Loucy (cell line): ENCODE measurements around the gene CDKN1C.

Experiments used
- H2AFZ ChIP-seq: fragments of 200-600 bp; sonication (generic); 2 replicates; pipeline ENCODE4 v1.6.0; 2016; ENCODE audit warnings: antibody characterized with exemption, mild to moderate bottlenecking, low read length, moderate library complexity
- H3F3A ChIP-seq: fragments of 200-600 bp; 2 replicates; pipeline ENCODE4 v1.6.0; 2016; ENCODE audit warnings: antibody characterized with exemption, low read depth, mild to moderate bottlenecking
- H3K27me3 ChIP-seq: fragments of 200-600 bp; sonication (generic); 2 replicates; pipeline ENCODE4 v1.6.1; 2014; ENCODE audit warnings: low read length, mild to moderate bottlenecking; ENCODE audit not compliant: insufficient read depth, poor library complexity, severe bottlenecking
- H3K36me3 ChIP-seq: fragments of 200-600 bp; sonication (generic); 2 replicates; pipeline ENCODE4 v1.6.1; 2016; ENCODE audit warnings: low read length; ENCODE audit not compliant: insufficient read depth
- H3K4me1 ChIP-seq: fragments of 200-600 bp; sonication (generic); 2 replicates; pipeline ENCODE4 v1.5.1; 2014; ENCODE audit warnings: low read length, mild to moderate bottlenecking; ENCODE audit not compliant: insufficient read depth, poor library complexity, severe bottlenecking
- H3K4me2 ChIP-seq: fragments of 200-600 bp; sonication (generic); 2 replicates; pipeline ENCODE4 v1.6.0; 2014; ENCODE audit warnings: antibody characterized with exemption, low read length, low read depth, mild to moderate bottlenecking; ENCODE audit not compliant: poor library complexity, severe bottlenecking
- H3K4me3 ChIP-seq: fragments of 200-600 bp; sonication (generic); 2 replicates; pipeline ENCODE4 v1.5.1; 2014; ENCODE audit warnings: low read length, mild to moderate bottlenecking, mixed read lengths; ENCODE audit not compliant: poor library complexity, severe bottlenecking
- H3K79me2 ChIP-seq: fragments of 200-600 bp; sonication (generic); 2 replicates; pipeline ENCODE4 v1.6.1; 2014; ENCODE audit warnings: low read length; ENCODE audit not compliant: insufficient read depth
- H3K9ac ChIP-seq: fragments of 200-600 bp; sonication (generic); 2 replicates; pipeline ENCODE4 v1.6.0; 2014; ENCODE audit warnings: mild to moderate bottlenecking, low read depth, low read length, moderate library complexity; ENCODE audit not compliant: poor library complexity, severe bottlenecking
- H3K9me2 ChIP-seq: fragments of 200-600 bp; sonication (generic); replicated peaks from 2 replicates; pipeline ENCODE4 v1.6.1; 2016; ENCODE audit warnings: low read depth, low read length, mixed read lengths
- H3K9me3 ChIP-seq: fragments of 200-600 bp; sonication (generic); 2 replicates; pipeline ENCODE4 v1.6.1; 2014; ENCODE audit warnings: mild to moderate bottlenecking, antibody characterized with exemption, low read length, low read depth; ENCODE audit not compliant: insufficient read depth
- H4K20me1 ChIP-seq: fragments of 200-600 bp; sonication (generic); 2 replicates; pipeline ENCODE4 v1.6.0; 2014; ENCODE audit warnings: antibody characterized with exemption, low read length, mild to moderate bottlenecking; ENCODE audit not compliant: insufficient read depth, poor library complexity, severe bottlenecking
- EZH2phosphoT487 ChIP-seq: fragments of 200-600 bp; IDR thresholded peaks from 2 replicates; pipeline ENCODE4 v1.6.1; 2018; ENCODE audit warnings: antibody characterized with exemption, mild to moderate bottlenecking, moderate library complexity, borderline replicate concordance
- TF ChIP-seq, protein P1 (sequence below): fragments of 200-600 bp; sonication (generic); conservative IDR thresholded peaks from 2 replicates; pipeline ENCODE4 v1.5.1; 2014; ENCODE audit warnings: mild to moderate bottlenecking, antibody characterized with exemption, low read length

The CDKN1C gene

GRCh38 chr11:2914455-2915195 is 29.1 kb upstream of the CDKN1C start:
- Histone ChIP-seq H3K9me3 (no peaks in the 10 kb centered on the region), H3K36me3 (no peaks in the 10 kb centered on the region), H3K79me2 (no peaks in the 10 kb centered on the region), H3K9ac (peak overlapping the region; percentile 55), H3F3A (no peaks in the 10 kb centered on the region), H2AFZ (no peak overlapping the region), H4K20me1 (no peaks in the 10 kb centered on the region), H3K4me3 (no peak overlapping the region), H3K27me3 (no peaks in the 10 kb centered on the region), H3K9me2 (no peaks in the 10 kb centered on the region), H3K4me2 (peak overlapping the region; percentile 30), H3K4me1 (peaks cover 35% of the 10 kb centered on the region)
- TF ChIP-seq, protein P1, sequence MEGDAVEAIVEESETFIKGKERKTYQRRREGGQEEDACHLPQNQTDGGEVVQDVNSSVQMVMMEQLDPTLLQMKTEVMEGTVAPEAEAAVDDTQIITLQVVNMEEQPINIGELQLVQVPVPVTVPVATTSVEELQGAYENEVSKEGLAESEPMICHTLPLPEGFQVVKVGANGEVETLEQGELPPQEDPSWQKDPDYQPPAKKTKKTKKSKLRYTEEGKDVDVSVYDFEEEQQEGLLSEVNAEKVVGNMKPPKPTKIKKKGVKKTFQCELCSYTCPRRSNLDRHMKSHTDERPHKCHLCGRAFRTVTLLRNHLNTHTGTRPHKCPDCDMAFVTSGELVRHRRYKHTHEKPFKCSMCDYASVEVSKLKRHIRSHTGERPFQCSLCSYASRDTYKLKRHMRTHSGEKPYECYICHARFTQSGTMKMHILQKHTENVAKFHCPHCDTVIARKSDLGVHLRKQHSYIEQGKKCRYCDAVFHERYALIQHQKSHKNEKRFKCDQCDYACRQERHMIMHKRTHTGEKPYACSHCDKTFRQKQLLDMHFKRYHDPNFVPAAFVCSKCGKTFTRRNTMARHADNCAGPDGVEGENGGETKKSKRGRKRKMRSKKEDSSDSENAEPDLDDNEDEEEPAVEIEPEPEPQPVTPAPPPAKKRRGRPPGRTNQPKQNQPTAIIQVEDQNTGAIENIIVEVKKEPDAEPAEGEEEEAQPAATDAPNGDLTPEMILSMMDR = no peak
- no peak for TF ChIP-seq EZH2phosphoT487

- Histone ChIP-seq H3K79me2 (no peaks in the 10 kb centered on the region), H3K27me3 (no peaks in the 10 kb centered on the region), H3K4me1 (peaks cover 35% of the 10 kb centered on the region), H3K36me3 (no peaks in the 10 kb centered on the region), H3K4me3 (no peak overlapping the region), H2AFZ (no peak overlapping the region), H3F3A (no peaks in the 10 kb centered on the region), H3K9ac (peak overlapping the region; percentile 34), H3K9me3 (no peaks in the 10 kb centered on the region), H4K20me1 (no peaks in the 10 kb centered on the region), H3K4me2 (peak overlapping the region; percentile 30), H3K9me2 (no peaks in the 10 kb centered on the region)
- no peak for TF ChIP-seq EZH2phosphoT487
- TF ChIP-seq, protein P1 = no peak
Measured at GRCh38 chr11:2913776-2914175, 28.2 kb upstream of the CDKN1C start.

GRCh38 chr11:2913019-2913431 is 27.4 kb upstream of the CDKN1C start:
- Histone ChIP-seq H3K27me3 (no peaks in the 10 kb centered on the region), H3K36me3 (no peaks in the 10 kb centered on the region), H3K4me2 (no peak overlapping the region), H2AFZ (no peak overlapping the region), H3K79me2 (no peaks in the 10 kb centered on the region), H3K4me1 (peaks cover 35% of the 10 kb centered on the region), H3K4me3 (no peak overlapping the region), H3K9me3 (no peaks in the 10 kb centered on the region), H3K9me2 (no peaks in the 10 kb centered on the region), H4K20me1 (no peaks in the 10 kb centered on the region), H3F3A (no peaks in the 10 kb centered on the region), H3K9ac (no peak overlapping the region)
- TF ChIP-seq EZH2phosphoT487 = no peak
- TF ChIP-seq, protein P1 = no peak
